ENCODE measurements around the gene FNDC3B.

DNA sequence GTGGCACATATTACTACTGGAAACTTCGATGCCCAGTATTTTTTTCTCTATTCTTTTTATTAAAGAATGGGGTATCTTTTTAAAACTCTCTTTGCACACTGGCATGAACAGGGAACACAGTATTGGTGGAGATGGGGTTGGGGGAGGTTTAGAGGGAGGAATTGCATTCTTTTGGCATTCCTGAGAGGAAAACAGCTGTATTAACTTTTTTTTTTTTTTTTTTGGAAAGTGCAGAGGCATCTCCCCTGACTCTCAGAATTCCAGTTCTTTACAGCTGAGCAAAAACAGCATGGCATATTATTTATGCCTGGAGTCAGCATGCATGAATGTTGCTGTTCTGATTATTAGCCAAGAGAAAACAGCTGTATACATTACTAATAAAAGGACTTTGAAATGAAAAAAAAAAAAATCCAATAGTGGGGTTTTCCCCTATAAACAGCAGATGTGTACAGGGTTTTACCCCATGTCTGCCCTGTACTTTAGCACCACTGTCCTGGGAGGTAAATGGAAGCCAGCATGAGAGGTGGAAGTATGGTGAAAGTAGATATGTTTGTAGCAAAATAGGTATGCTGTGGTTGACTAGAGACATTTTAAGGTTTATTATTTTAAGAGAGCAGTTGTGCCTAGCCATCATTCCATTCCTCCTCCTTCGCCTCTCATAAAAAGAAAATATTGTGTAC is 132.2 kb downstream of the FNDC3B start:
- TF ChIP-seq, protein P1, sequence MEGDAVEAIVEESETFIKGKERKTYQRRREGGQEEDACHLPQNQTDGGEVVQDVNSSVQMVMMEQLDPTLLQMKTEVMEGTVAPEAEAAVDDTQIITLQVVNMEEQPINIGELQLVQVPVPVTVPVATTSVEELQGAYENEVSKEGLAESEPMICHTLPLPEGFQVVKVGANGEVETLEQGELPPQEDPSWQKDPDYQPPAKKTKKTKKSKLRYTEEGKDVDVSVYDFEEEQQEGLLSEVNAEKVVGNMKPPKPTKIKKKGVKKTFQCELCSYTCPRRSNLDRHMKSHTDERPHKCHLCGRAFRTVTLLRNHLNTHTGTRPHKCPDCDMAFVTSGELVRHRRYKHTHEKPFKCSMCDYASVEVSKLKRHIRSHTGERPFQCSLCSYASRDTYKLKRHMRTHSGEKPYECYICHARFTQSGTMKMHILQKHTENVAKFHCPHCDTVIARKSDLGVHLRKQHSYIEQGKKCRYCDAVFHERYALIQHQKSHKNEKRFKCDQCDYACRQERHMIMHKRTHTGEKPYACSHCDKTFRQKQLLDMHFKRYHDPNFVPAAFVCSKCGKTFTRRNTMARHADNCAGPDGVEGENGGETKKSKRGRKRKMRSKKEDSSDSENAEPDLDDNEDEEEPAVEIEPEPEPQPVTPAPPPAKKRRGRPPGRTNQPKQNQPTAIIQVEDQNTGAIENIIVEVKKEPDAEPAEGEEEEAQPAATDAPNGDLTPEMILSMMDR (IDR thresholded peaks at IDR 0.05), result no peak
- no peak for TF ChIP-seq EZH2 (IDR thresholded peaks at IDR 0.05)

Measured in neural progenitor cell (in vitro differentiated cells).